Mucosa of descending colon (tissue), 3 donors: ENCODE results near the gene OPCML. TPM values are rescaled to one million over a fixed set of nuclear protein-coding genes. Genes with fewer than 3 reads are reported as not detected.

Source experiments
- ATAC-seq: fragments of 200-7000 bp; cut with Tn5 transposase; one replicate; pipeline ENCODE4 v1.9.1; 2020; ENCODE audit warnings: mild to moderate bottlenecking, moderate library complexity
- DNase-seq, 3 donors: peaks; one replicate each; pipeline ENCODE4 v3.0.0-alpha.2; 2020
- H3K36me3 ChIP-seq: fragments of 200-600 bp; one replicate; pipeline ENCODE4 v1.8.0; 2021; ENCODE audit warnings: low read depth, mild to moderate bottlenecking
- H3K4me1 ChIP-seq: fragments of 200-600 bp; one replicate; pipeline ENCODE4 v1.8.0; 2021; ENCODE audit warnings: low read depth, mild to moderate bottlenecking
- H3K4me3 ChIP-seq: fragments of 200-600 bp; one replicate; pipeline ENCODE4 v1.8.0; 2021; ENCODE audit warnings: mild to moderate bottlenecking
- H3K9me3 ChIP-seq: fragments of 200-600 bp; one replicate; pipeline ENCODE4 v1.8.0; 2021; ENCODE audit warnings: mild to moderate bottlenecking
- CTCF ChIP-seq: fragments of 200-600 bp; IDR thresholded peaks from one replicate; pipeline ENCODE4 v1.8.0; 2022; ENCODE audit warnings: antibody characterized with exemption, mild to moderate bottlenecking
- intact Hi-C, 2 donors: fragments of 100-400 bp; cut with DNase I in 1 of 2; cut with micrococcal nuclease in 1 of 2; formaldehyde crosslinking; loops; one replicate each; pipeline versions ENCODE4 v1.11.0 to v1.11.1; 2022; cut with DNase I, micrococcal nuclease
- total RNA-seq, 3 donors: library from RNA; stranded (reverse); fragmentation: NEBNext Ultra II Directional in 2 of 3; extraction: Animal tissue kit (Norgen Biotek cat#: 25700) in 2 of 3; gene quantifications; one replicate each; pipeline versions ENCODE4 v1.2.1 to v1.2.4, GENCODE V29; 2021 to 2023
- donor health status: DM: no; HTN: no; CAD: no; lungs with moderate emphysema.
- donor health status: DM: no; HTN: no; CAD: no.
- donor health status: DM: no; HTN: yes; CAD: no.

OPCML gene
- total RNA-seq, 3 donors from 2014 or later, result 0.10 to 0.47 TPM; not detected in 1

- intact Hi-C loops, result no loop called here
These were observed 509.1 kb downstream of the OPCML start for GRCh38 chr11:133023232-133023631.

GRCh38 chr11:133021553-133021952 lies 510.7 kb downstream of the OPCML start:
- no peak for DNase-seq
- no peak for TF ChIP-seq CTCF
- no peaks in the 10 kb centered on the region for H3K9me3 ChIP-seq
- no peaks in the 10 kb centered on the region for H3K36me3 ChIP-seq
- ATAC-seq, result no peak
- H3K4me3 ChIP-seq, result no peak overlapping the region
- H3K4me1 ChIP-seq, result no peaks in the 10 kb centered on the region
- intact Hi-C loops, result no loop called here

More at GRCh38 chr11:133023232-133023631, 509.1 kb downstream of the OPCML start:
- H3K4me1 ChIP-seq, result no peaks in the 10 kb centered on the region
- DNase-seq (no peak), ATAC-seq (no peak)
- H3K36me3 ChIP-seq, result no peaks in the 10 kb centered on the region
- TF ChIP-seq CTCF, result no peak
- H3K9me3 ChIP-seq, result no peaks in the 10 kb centered on the region
- no peak overlapping the region for H3K4me3 ChIP-seq

- intact Hi-C loops, result no loop called here
- no peak for DNase-seq
- H3K36me3 ChIP-seq, result no peaks in the 10 kb centered on the region
- ATAC-seq, result no peak
- H3K4me3 ChIP-seq, result no peak overlapping the region
- no peaks in the 10 kb centered on the region for H3K4me1 ChIP-seq
- TF ChIP-seq CTCF, result no peak
- H3K9me3 ChIP-seq, result no peaks in the 10 kb centered on the region
These were observed 512.0 kb downstream of the OPCML start for GRCh38 chr11:133020372-133020714.

- ATAC-seq (no peak), DNase-seq (no peak)
- no peaks in the 10 kb centered on the region for H3K9me3 ChIP-seq
- H3K4me1 ChIP-seq, result no peaks in the 10 kb centered on the region
- intact Hi-C loops, result no loop called here
- TF ChIP-seq CTCF, result no peak
- H3K36me3 ChIP-seq, result no peaks in the 10 kb centered on the region
- H3K4me3 ChIP-seq, result no peak overlapping the region
These were observed 512.5 kb downstream of the OPCML start for GRCh38 chr11:133019545-133020371.

- Histone ChIP-seq H3K9me3 (no peaks in the 10 kb centered on the region), H3K36me3 (no peaks in the 10 kb centered on the region), H3K4me1 (no peaks in the 10 kb centered on the region), H3K4me3 (no peak overlapping the region)
- DNase-seq, result no peak
- no peak for TF ChIP-seq CTCF
- intact Hi-C loops, result no loop called here
- no peak for ATAC-seq
These were observed 516.8 kb downstream of the OPCML start for GRCh38 chr11:133015457-133015856.
